ENCODE data around the gene GPR137B.
"Not testable (repeated sequence)": the region's sequence is repeated elsewhere in the genome, so short reads cannot be mapped to it uniquely, and the experiment has no call there.

Gene GPR137B

DNA sequence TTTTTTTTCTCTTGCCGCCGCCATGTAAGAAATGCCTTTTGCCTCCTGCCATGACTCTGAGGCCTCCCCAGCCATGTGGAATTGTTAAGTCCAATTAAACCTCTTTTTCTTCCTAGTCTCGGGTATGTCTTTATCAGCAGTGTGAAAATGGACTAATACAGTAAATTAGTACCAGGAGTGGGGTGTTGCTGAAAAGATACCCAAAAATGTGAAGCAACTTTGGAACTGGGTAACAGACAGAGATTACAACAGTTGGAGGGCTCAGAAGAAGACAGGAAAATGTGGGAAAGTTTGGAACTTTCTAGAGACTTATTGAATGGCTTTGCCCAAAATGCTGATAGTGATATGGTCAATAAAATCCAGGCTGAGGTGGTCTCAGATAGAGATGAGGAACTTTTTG is 19.4 kb downstream of the GPR137B start:
- DNase-seq = not testable (repeated sequence)

DNA sequence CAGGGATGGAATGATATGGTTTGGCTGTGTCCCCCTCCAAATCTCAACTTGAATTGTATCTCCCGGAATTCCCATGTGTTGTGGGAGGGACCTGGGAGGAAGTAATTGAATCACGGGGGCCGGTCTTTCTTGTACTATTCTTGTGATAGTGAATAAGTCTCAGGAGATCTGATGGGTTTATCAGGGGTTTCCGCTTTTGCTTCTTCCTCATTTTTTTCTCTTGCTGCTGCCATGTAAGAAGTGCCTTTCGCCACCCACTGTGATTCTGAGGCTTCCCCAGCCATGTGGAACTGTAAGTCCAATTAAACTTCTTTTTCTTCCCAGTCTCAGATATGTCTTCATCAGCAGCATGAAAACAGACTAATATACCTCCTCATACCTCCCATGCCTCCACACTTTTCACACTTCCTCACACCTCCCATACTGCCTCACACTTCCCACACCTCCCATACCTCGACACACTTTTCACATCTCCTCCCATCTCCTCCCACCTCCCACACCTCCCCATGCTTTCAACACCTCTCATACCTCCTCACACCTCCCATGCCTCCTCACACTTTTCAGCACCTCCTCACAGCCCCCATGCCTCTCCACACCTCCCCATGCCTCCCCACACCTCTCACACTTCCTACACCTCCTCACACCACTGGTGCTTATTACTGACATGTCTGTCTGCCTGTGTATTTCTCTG is 21.3 kb downstream of the GPR137B start:
- DNase-seq = no peak

DNA sequence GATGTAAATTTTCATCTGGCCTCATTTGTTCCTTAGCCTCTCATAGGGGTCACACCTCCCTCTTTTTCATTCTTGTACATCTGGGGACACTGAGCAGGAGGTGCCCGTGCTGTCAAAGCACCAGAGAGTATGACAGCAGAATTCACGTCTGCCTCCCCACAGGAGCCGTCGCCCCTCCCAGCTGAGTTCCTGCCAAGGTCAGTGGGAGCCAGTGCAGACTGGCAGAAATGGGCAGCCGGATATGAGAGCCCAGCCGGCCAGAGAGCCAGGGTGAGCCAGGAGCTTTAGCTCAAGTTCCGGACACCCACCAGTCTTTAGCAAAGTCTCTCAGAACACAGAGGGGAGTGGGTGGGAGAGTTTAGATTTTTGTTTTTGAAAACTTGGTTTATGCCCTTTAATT is 21.9 kb downstream of the GPR137B start:
- no peak for DNase-seq

DNA sequence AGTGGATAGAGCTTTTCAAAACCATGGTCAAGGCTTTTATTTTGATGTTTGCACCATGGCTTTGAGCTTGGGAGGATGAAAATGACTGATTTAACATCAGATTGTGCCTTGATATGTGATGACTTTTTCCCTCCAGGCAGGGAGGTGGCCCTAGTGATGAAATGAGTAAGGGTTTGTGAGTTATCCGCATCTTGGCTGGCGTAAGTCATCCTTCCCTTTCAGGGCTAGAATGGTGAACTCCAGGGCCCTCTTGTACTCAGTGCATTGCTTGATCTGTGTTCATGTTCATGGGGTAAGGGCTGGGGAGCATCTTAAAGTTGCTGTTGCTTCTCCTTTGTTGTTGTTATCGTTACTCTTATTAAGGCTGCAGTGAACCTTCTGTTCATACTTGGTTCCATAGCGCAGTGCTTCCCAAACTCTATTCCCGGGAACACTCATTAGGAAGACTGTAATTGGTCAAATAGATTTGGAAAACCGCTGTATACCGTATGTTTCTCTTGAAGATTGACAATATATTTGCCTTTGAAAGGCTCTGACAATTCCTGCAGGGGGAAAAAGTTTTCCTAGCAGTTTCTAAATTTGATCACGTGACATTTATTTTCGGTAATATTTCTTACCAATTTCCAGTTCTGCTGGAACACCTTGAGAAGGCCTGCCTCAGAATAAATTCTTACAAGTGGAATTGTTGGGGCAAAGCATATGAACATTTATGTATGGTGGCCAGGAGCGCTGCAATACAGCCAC is 23.1 kb downstream of the GPR137B start:
- no peak for DNase-seq

DNA sequence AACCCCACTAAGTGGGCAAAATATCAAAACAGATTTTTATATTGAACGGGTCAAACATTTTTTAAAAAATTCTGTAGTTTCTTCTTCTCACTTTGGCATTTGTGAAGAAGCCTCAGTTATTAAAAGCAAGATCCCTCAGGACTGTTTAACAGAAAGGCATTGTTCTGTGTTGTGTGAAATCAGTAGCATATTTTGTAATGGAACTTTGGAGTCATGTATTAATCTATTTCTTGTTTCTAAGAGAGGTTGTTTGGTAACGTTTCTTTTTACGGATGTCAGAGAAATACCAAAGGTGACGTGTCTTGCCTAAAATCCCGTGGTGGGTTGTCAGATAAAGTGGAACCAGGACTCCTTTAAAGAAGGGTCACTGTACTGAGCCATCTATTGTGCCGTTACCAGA is 23.7 kb downstream of the GPR137B start:
- no peak for DNase-seq

DNA sequence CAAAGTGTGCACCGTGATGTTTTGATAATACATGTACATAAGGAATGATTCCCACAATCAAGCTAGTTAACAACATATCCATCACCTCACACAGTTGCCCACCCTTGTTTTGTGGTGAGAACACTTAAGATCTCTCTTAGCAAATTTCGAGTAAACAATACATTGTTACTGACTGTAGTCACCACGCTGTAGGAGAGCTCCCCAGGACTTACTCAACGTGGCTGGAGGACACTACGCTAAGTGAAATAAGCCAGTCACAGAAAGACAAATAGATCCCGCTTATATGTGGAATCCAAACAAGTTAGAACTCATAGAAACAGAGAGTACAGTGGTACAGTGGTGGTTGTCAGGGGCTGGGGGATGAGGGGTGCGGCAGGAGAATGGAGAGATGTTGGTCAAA is 24.8 kb downstream of the GPR137B start:
- no peak for DNase-seq

DNA sequence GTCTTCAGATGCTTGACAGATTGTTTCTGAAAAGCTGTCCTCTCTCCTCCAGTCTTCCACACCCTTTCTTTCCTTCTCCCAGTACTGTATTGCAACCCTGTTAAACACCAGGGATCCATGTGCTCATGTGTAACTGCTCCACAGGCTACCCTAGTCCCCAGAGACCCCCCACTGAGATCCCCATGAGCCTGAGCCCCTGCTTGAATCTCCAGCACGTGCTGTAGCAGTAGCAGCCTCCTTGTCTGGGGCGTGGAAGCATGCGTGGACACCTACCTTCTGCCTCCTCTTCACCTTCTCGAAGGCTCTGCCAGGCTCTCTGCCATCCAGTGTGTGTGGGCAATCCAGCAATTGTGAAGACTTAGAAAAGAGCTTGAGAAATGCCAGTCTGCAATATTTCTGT is 25.2 kb downstream of the GPR137B start:
- no peak for DNase-seq

DNA sequence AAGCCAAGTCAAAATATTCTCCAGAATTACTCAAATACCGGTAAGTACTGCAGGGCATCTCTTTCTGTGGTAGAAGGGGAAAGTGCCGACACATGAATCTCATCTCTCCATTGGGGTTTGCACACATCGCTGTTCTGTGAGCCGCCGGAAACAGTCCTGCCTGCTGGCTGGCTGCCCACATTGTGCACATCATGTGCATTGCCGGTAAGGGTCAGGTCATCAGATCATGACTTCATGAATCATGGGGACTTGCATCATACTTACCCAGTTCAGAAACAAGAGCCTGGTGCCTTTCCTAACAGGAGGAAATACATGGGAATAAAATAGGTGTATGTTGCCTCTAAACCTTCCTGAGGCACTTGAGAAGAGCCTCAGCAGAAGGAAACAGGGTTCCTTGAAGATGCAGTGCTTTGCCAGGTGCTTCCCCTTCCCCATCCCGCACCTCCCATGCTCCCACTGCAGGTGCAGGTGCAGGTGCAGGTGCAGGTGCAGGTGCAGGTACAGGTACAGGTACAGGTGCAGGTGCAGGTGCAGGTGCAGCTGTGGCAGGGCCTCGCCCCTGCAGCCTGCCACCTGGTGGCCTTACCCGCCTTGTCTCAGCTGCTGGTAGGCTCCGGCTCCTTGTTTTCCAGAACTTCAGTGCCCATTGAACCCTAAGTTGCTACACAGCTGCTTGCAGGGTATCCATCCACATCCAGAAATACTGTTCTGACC is 26.5 kb downstream of the GPR137B start:
- DNase-seq = no peak

DNA sequence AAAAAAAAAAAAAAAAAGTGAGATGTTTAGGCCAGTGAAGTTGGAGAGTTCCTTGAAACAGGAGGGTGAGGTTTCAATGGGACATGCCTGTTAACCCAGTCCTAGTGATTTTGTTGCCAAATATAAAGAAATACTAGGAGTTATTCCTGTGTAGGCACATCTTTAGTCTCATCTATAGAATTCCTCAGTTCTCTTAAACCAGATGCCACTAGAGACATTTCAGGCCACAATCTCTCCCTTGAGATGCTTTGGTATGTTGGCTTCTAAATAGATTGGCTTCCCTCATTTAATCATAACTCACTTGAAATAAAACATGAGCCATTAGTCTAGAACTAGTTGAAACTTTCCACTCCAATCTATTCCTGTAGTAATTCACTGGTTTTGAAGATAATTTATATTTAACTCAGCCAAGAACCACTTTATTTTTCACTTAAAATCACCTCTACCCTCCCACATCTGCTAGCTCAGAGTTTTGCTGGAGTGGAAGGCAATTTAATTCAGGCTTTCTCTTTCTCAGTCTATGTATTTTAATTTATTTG is 29.8 kb downstream of the GPR137B start:
- DNase-seq = no peak

DNA sequence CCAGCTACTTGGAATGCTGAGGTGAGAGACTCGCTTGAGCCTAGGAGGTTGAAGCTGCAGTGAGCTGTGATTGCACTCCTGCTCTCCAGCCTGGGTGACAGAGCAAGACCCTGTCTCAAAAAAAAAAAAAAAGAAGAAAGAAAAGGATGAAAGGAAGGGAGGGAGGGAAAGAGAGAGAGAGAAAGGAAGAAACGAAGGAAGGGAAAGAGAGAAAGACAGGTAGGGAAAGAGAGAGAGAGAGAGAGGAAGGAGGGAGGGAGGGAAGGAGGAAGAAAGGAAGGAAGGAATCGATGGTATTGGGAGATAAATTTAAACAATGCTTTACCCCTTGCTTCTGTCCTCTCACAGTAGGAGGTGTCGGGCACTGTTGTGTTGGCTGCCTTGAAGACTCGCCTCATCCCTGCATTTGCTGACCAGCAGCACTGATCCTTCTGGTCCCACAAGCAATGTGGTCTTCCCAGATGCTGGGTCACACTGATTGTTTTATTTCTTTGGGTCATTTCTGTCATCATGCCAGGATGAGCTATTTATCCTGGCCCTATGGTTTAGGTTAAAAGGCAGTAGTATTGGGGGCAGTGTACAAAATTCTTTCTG is 30.9 kb downstream of the GPR137B start:
- DNase-seq = no peak

DNA sequence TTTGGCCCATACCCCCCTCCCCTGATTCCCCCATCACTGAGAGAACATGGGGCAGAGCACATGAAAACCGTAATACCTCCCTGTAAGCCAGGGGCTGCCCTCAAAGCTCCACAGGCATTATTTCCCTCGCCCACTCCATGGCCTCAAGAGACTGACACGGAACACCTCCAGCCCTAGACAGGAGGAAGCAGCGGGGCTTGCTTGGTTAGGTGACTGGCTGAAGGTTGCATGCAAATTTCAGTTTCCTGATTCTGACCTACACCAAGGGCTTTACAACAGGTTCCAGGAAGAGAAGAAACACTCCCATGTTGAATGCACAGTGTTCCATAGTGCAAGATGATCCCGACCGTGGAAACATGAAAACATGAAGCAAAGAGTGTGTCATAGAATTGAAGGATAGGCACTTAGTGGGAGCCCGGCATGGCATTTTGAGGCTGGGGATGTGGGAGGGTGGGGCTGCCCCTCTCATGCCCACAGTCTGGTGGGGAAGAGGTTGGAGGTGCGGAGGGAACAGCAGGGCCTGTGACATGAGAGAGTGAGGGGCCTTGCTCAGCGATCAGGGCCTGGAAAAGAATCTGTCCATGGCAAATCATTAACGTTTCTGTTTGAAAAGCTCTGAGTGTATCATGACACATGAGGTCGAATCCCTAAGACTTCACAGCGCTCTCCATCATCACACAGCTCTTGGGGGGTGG is 33.5 kb downstream of the GPR137B start:
- no peak for DNase-seq

DNA sequence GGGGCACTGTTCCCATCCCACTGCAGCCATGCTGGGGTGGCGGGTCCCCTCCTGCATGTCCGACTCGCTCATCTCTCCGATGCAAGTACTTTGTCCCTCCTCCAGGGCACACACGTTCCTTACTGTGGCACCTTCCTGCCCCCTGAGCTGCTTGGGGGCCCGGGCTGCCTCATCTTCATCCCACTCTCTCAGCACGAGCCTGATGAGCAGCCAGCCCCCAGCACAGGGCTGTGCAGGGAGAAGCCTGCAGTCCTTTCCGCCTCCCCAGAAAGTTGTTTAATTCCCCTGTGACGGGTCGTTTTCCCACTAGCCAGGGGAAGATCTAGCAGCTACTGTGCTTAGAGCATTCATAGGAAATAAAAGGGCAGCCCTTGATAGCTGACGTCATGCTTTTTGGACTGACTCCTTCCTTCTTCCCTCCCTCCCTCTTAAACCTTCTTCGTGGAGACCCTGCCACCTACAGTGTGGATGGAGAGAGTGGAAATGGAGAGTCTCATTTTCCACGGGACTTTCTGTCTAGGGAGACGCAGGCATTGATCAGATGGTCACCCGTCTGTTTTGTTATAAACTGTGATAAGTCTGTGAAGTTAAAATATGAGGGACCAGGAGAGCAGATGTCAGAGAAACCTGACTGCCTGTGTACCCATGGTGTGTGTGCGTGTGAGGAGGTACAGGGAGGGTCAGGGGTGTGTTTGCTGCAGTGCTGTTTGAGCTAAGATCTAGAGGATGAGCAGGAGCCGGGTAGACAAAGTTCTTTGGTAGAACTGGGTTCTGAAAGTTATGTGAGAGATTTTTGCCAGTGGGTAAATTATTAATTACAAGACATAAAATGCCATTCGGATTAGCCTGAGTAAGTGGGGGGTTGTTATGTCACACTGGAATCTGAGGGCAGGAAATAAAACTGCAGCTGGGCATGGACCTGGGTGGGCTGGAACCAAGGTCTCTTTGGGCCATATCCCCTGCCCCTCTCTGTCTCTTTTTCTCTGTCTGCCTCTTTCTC is 34.3 kb downstream of the GPR137B start:
- DNase-seq = no peak

DNA sequence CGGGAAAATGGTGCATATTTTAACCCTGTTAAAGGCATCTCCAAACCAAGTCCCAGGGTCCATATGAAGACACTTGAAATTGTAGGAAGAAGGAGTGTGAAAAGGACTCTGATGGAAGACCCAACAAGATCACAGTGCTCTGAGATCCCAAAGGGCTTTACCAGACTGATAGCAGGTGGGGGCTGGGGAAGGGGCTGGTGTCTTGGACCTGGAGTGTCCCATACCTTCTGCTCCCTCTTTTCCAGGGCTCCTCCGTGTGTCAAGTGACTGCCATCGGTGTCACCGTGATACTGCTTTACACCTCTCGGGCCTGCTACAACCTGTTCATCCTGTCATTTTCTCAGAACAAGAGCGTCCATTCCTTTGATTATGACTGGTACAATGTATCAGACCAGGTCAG is 37.3 kb downstream of the GPR137B start:
- DNase-seq = no peak

DNA sequence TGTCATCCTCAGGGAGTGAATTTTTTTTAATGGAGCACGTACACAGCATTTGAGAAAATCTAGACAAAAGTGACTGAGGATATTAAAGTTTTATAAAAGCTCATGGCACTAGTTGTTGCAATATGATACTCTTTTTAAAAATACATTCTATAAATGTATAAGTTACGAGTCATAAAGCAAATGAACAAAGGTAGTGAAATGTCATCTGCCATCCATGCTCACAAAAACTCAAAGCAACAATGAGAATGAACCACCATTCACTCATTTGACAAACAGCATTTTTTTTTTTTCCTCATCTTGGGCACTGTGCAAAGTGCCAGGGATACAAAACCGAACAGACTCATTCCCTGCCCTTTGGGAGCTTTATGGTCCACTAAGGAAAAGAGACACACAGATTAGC is 38.7 kb downstream of the GPR137B start:
- DNase-seq = no peak

DNA sequence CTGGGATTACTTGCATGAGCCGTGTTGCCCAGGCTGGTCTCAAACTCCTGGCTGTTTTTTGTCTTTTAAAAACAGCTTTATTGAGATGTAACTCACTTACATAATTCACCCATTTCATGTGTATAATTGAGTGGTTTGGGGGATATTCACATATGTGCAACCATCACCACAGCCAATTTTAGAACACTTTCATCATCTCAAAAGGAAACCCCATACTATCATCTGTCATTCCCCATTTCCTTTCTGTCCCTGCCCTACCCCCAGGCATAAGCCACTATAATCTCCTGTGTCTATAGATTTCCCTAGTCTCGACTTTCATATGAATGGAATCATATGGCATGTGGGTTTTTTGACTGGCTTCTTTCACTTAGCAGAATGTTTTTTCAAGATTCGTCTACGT is 43.3 kb downstream of the GPR137B start:
- DNase-seq = peak; percentile 82 to 83

DNA sequence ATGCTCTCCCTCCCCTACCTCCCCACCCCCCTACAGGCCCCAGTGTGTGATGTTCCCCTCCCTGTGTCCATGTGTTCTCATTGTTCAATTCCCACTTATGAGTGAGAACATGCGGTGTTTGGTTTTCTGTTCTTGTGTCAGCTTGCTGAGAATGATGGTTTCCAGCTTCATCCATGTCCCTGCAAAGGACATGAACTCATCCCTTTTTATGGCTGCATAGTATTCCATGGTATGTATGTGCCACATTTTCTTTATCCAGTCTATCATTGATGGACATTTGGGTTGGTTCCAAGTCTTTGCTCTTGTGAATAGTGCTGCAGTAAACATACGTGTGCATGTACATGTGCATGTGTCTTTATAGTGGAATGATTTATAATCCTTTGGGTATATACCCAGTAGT is 44.1 kb downstream of the GPR137B start:
- not testable (repeated sequence) for DNase-seq

DNA sequence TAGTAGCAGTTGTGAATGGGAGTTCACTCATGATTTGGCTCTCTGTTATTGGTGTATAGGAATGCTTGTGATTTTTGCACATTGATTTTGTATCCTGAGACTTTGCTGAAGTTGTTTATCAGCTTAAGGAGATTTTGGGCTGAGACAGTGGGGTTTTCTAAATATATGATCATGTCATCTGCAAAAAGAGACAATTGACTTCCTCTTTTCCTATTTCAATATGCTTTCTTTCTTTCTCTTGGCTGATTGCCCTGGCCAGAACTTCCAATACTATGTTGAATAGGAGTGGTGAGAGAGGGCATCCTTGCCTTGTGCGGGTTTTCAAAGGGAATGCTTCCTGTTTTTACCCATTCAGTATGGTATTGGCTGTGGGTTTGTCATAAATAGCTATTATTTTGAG is 45.7 kb downstream of the GPR137B start:
- peak in 1 of 2 experiments; percentile 10 for DNase-seq

DNA sequence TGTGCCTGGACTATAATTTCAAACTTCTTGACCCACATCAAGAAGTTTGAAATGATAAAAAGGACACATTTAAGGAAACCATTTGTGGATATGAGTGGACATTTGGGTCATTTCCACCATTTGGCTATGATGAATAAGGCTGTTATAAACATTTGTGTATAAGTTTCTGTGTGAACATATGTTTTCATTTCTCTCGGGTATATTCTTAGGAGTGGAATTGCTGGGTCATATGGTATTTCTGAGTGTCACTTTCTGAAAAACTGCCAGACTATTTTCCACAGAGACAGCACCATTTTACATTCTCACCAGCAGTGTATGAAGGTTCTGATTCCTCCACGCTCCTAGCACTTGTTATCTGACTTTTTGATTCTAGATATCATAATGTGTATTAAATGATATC is 50.8 kb downstream of the GPR137B start:
- no peak for DNase-seq

DNA sequence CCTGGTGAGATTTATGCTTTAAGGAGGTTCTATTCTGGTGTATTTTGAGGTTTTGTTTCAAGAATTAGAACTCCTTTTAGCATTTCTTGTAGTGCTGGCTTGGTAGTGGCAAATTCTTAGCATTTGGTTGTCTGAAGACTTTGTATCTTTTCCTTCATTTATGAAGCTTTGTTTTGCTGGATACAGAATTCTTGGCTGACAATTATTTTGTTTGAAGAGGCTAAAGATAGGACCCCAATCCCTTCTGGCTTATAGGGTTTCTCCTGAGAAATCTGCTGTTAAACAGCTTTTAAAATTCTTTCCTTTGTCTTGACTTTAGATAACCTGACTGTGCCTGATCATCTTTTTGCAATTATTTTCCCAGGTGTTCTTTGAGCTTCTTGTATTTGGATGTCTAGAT is 58.6 kb downstream of the GPR137B start:
- DNase-seq = no peak

DNA sequence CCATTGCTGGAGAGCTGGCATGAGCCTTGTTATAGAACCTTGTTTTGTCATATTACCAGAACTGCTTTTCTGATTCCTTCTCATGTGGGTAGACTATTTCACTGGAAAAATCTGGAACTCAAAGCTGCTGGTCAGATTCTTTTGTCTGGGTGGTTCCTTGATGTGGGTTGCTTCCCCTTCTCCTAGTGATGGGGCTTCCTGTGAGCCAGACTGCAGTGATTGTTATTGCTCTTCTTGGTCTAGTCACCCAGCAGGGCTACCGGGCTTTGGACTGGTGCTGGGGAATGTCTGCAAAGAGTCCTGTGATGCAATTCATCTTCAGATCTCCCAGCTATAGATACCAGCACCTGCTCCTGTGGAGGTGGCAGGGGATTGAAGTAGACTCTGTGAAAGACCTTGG is 59.4 kb downstream of the GPR137B start:
- no peak for DNase-seq

DNA sequence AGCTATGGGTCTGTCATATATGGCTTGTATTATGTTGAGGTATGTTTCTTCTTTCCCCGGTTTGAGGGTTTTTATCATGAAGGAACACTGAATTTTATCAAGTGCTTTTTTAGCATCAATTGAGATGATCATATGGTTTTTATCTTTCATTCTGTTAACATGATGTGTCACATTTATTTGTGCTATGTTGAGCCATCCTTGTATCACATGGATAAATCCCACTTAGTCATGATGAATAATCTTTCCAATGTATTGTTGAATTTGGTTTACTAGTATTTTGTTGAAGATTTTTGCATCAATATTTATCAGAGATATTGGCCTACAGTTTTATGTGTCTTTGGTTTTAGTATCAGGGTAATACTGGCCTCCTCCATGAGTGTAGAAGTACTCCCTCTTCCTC is 61.7 kb downstream of the GPR137B start:
- DNase-seq = no peak

All from Kasumi-1 (cell line).